ENCODE data around the gene TAF5L. TPM values are rescaled to one million over a fixed set of nuclear protein-coding genes. Genes with fewer than 3 reads are reported as not detected.

The TAF5L gene
- total and polyA plus RNA-seq, 2 of the 8 experiments (the other 6 are each of a cell fraction or from before 2014, with no cell fraction given), result 17.7 to 23.3 TPM

- Histone ChIP-seq H3K18ac (ENCODE audit: extremely low read depth, low read length) (no peak overlapping the region), H3K9ac (replicated peaks in 1 of 4; ENCODE audit: extremely low read depth in 1 of 4, low read depth in 3 of 4, low read length in 3 of 4) (no peak overlapping the region), H3K36me3 (ENCODE audit: control insufficient read depth in 2 of 4, insufficient read depth in 4 of 4, low read length in 3 of 4) (peaks cover 30 to 56% (median 42%) of the 10 kb centered on the region in 4 experiments), H4K5ac (ENCODE audit: insufficient read length, low read depth, low read length) (no peak overlapping the region), H4K8ac (ENCODE audit: extremely low read depth, insufficient read depth, low read length) (no peak overlapping the region), H3K56ac (replicated peaks; ENCODE audit: insufficient read length, low read depth, low read length) (no peak overlapping the region), H2BK12ac (ENCODE audit: low read depth, low read length) (no peak overlapping the region), H2BK120ac (replicated peaks; ENCODE audit: low read depth, low read length) (no peak overlapping the region), H3K9me3 (ENCODE audit: insufficient read depth in 2 of 2, low read depth in 1 of 2, low read length in 1 of 2) (no peaks in the 10 kb centered on the region), H3K79me2 (ENCODE audit: control insufficient read depth in 1 of 2, insufficient read depth in 2 of 2, low read length in 2 of 2) (peaks cover 0 to 66% of the 10 kb centered on the region in 2 experiments; a peak in 2 of 4 replicates), H3K14ac (ENCODE audit: insufficient read length) (no peak overlapping the region), H3K23ac (ENCODE audit: insufficient read length) (no peak overlapping the region), H2BK20ac (ENCODE audit: low read length) (no peak overlapping the region), H2BK15ac (ENCODE audit: low read length) (no peak overlapping the region), H2BK5ac (ENCODE audit: low read depth, low read length) (no peak overlapping the region), H3K4me1 (replicated peaks in 1 of 4; ENCODE audit: control insufficient read depth in 3 of 4, insufficient read depth in 4 of 4, low read length in 3 of 4) (no peaks in the 10 kb centered on the region), H4K20me1 (replicated peaks in 1 of 2; ENCODE audit: control insufficient read depth in 1 of 2, insufficient read depth in 2 of 2, low read length in 2 of 2) (peaks cover 4 to 27% of the 10 kb centered on the region in 2 experiments), H3K27ac (ENCODE audit: low read depth, low read length) (no peak overlapping the region), H3K79me1 (ENCODE audit: low read depth, low read length) (peaks cover 28% of the 10 kb centered on the region), H2AFZ (ENCODE audit: low read length) (no peak overlapping the region), H3K23me2 (ENCODE audit: low read depth, low read length) (no peaks in the 10 kb centered on the region), H4K91ac (replicated peaks; ENCODE audit: insufficient read length, low read length) (no peak overlapping the region), H3K27me3 (replicated peaks in 1 of 4; ENCODE audit: control insufficient read depth in 3 of 4, extremely low read depth in 1 of 4, insufficient read depth in 3 of 4, low read length in 3 of 4) (no peaks in the 10 kb centered on the region), H3K4me2 (ENCODE audit: insufficient read depth in 1 of 2, low read depth in 2 of 2, low read length in 2 of 2) (no peak overlapping the region), H3K4me3 (ENCODE audit: extremely low read depth in 1 of 4, insufficient read depth in 2 of 4, low read depth in 3 of 4, low read length in 4 of 4) (no peak overlapping the region), H2AK5ac (ENCODE audit: low read depth, low read length) (no peak overlapping the region), H3K4ac (replicated peaks; ENCODE audit: insufficient read length, low read depth, low read length) (no peak overlapping the region)
- FAIRE-seq (no peak), DNase-seq (ENCODE audit: low read depth in 1 of 2, low spot score in 2 of 2) (no peak)
- TF ChIP-seq ASH2L (IDR thresholded peaks at IDR 0.05; ENCODE audit: low read length) (no peak), CHD1 (IDR thresholded peaks at IDR 0.05; ENCODE audit: low read depth, low read length) (no peak), BACH1 (IDR thresholded peaks at IDR 0.05; ENCODE audit: low read length) (no peak), SP2 (IDR thresholded peaks at IDR 0.05; ENCODE audit: low read length) (no peak)
- 95% methylated on average over 12 of the region's 12 CpGs; no CpG with 5 or more reads in 1 of the 2 experiments for WGBS, 2 experiments (ENCODE audit: extremely low coverage in 1 of 2, insufficient coverage in 1 of 2, insufficient read length in 1 of 2, insufficient replicate concordance in 2 of 2, low coverage in 1 of 2, low lambda C conversion rate in 2 of 2, missing lambda C conversion rate in 1 of 2)
- POLR2A ChIA-PET (ENCODE audit: partially characterized antibody), result interaction anchor here (0.8 kb wide), 1 partner anchor 9 kb away, joined by 4 read pairs; no protein-coding TSS in a partner anchor
- CTCF ChIA-PET (ENCODE audit: partially characterized antibody), result no interaction called here
Observed at GRCh38 chr1:229637746-229638145, 11.8 kb upstream of the TAF5L start.
